PFSK-1 (cell line): Measurements from ENCODE around the gene COMMD4.

ENCODE experiments used
- SIN3A ChIP-seq: IDR thresholded peaks from 2 replicates; pipeline ENCODE4 v1.6.1; 2012; ENCODE audit warnings: mild to moderate bottlenecking, low read length, moderate library complexity, borderline replicate concordance; ENCODE audit not compliant: insufficient read depth
- TF ChIP-seq, protein P1 (sequence below), 2 experiments: IDR thresholded peaks; 2 replicates each; pipeline versions ENCODE4 v1.6.1 to v1.8.0; 2011 to 2012; ENCODE audit warnings: low read depth in 2 of 2, low read length in 2 of 2, control low read depth in 1 of 2, inconsistent platforms in 1 of 2, mild to moderate bottlenecking in 1 of 2, moderate library complexity in 1 of 2; ENCODE audit not compliant: insufficient read depth in 1 of 2

DNA sequence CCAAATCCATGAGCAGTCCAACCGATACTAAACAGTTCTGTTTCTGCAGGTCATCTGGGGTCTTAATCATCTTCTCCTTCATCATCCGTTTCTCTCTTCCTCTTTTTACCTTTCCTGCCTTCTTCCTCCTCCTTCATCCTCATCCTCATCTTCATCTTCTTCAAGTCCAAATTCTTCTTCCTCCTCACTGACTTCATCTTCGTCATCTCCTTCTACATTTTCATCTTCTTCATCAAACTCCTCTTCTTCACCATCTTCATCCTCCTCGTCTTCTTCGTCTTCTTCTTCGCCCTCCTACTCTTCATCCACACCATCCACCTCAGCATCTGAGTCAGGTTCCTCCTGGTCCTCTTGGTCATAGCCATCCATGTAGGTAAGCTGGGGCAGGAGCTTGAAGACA is 14.2 kb upstream of the COMMD4 start:
- TF ChIP-seq, protein P1, sequence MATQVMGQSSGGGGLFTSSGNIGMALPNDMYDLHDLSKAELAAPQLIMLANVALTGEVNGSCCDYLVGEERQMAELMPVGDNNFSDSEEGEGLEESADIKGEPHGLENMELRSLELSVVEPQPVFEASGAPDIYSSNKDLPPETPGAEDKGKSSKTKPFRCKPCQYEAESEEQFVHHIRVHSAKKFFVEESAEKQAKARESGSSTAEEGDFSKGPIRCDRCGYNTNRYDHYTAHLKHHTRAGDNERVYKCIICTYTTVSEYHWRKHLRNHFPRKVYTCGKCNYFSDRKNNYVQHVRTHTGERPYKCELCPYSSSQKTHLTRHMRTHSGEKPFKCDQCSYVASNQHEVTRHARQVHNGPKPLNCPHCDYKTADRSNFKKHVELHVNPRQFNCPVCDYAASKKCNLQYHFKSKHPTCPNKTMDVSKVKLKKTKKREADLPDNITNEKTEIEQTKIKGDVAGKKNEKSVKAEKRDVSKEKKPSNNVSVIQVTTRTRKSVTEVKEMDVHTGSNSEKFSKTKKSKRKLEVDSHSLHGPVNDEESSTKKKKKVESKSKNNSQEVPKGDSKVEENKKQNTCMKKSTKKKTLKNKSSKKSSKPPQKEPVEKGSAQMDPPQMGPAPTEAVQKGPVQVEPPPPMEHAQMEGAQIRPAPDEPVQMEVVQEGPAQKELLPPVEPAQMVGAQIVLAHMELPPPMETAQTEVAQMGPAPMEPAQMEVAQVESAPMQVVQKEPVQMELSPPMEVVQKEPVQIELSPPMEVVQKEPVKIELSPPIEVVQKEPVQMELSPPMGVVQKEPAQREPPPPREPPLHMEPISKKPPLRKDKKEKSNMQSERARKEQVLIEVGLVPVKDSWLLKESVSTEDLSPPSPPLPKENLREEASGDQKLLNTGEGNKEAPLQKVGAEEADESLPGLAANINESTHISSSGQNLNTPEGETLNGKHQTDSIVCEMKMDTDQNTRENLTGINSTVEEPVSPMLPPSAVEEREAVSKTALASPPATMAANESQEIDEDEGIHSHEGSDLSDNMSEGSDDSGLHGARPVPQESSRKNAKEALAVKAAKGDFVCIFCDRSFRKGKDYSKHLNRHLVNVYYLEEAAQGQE (IDR thresholded peaks at IDR 0.05; ENCODE audit: insufficient read depth in 1 of 2, low read depth in 2 of 2, low read length in 2 of 2): no peak
- no peak for TF ChIP-seq SIN3A
